ENCODE measurements around the gene MYO1E. TPM values are rescaled to one million over a fixed set of nuclear protein-coding genes. Genes with fewer than 3 reads are reported as not detected.

The MYO1E gene
- total RNA-seq, 1 donor from 2014 or later, result 192 TPM

GRCh38 chr15:59385171-59385570 lies 12.5 kb upstream of the MYO1E start:
- TF ChIP-seq, protein P1, sequence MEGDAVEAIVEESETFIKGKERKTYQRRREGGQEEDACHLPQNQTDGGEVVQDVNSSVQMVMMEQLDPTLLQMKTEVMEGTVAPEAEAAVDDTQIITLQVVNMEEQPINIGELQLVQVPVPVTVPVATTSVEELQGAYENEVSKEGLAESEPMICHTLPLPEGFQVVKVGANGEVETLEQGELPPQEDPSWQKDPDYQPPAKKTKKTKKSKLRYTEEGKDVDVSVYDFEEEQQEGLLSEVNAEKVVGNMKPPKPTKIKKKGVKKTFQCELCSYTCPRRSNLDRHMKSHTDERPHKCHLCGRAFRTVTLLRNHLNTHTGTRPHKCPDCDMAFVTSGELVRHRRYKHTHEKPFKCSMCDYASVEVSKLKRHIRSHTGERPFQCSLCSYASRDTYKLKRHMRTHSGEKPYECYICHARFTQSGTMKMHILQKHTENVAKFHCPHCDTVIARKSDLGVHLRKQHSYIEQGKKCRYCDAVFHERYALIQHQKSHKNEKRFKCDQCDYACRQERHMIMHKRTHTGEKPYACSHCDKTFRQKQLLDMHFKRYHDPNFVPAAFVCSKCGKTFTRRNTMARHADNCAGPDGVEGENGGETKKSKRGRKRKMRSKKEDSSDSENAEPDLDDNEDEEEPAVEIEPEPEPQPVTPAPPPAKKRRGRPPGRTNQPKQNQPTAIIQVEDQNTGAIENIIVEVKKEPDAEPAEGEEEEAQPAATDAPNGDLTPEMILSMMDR (IDR thresholded peaks at IDR 0.05), result no peak
- Mint-ChIP-seq H3K27ac (ENCODE audit: unreplicated experiment) (no peak overlapping the region), H3K4me1 (ENCODE audit: low read depth) (peaks cover 4% of the 10 kb centered on the region), H3K4me3 (ENCODE audit: unreplicated experiment) (no peak overlapping the region), H3K27me3 (ENCODE audit: low read depth) (no peaks in the 10 kb centered on the region), H3K9me3 (ENCODE audit: low read depth) (no peaks in the 10 kb centered on the region), H3K36me3 (ENCODE audit: low read depth) (peaks cover 4% of the 10 kb centered on the region)
- no peak for DNase-seq (ENCODE audit: low spot score)

DNA sequence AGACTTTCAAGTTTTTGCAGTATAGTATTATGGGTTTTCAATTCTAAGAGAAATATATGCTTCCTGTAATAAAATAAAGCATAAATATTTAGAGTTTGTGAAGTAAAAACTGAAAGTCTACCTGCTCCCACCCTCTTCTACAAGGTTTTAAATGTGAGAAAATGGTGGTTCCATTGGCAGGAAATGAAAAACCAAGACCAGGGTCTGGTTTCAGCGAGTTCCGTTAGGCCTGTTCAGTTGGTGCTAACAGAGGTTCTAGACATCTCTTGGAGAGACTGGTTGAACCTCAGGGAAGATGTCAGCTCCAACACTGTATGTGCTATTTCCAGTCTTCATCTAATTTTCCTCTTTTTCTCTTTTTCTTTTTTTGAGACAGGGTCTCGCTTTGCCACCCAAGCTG lies 11.8 kb upstream of the MYO1E start:
- Mint-ChIP-seq H3K27ac (ENCODE audit: unreplicated experiment) (no peak overlapping the region), H3K9me3 (ENCODE audit: low read depth) (no peaks in the 10 kb centered on the region), H3K36me3 (ENCODE audit: low read depth) (peaks cover 4% of the 10 kb centered on the region), H3K27me3 (ENCODE audit: low read depth) (no peaks in the 10 kb centered on the region), H3K4me1 (ENCODE audit: low read depth) (peaks cover 4% of the 10 kb centered on the region), H3K4me3 (ENCODE audit: unreplicated experiment) (no peak overlapping the region)
- DNase-seq (ENCODE audit: low spot score), result no peak
- TF ChIP-seq, protein P1 (IDR thresholded peaks at IDR 0.05), result no peak

GRCh38 chr15:59380902-59381610 lies 8.4 kb upstream of the MYO1E start:
- TF ChIP-seq, protein P1 (IDR thresholded peaks at IDR 0.05), result no peak
- H3K9me3 Mint-ChIP-seq (ENCODE audit: low read depth), result no peaks in the 10 kb centered on the region
- no peak for DNase-seq (ENCODE audit: low spot score)
- H3K4me1 Mint-ChIP-seq (ENCODE audit: low read depth), result no peaks in the 10 kb centered on the region
- peaks cover 4% of the 10 kb centered on the region for H3K36me3 Mint-ChIP-seq (ENCODE audit: low read depth)
- no peaks in the 10 kb centered on the region for H3K27me3 Mint-ChIP-seq (ENCODE audit: low read depth)
- H3K27ac Mint-ChIP-seq (ENCODE audit: unreplicated experiment), result no peak overlapping the region
- H3K4me3 Mint-ChIP-seq (ENCODE audit: unreplicated experiment), result no peak overlapping the region

GRCh38 chr15:59379531-59379930 lies 6.9 kb upstream of the MYO1E start:
- H3K27ac Mint-ChIP-seq (ENCODE audit: unreplicated experiment), result no peak overlapping the region
- H3K4me3 Mint-ChIP-seq (ENCODE audit: unreplicated experiment), result no peak overlapping the region
- H3K4me1 Mint-ChIP-seq (ENCODE audit: low read depth), result no peaks in the 10 kb centered on the region
- H3K9me3 Mint-ChIP-seq (ENCODE audit: low read depth), result no peaks in the 10 kb centered on the region
- peaks cover 2% of the 10 kb centered on the region for H3K36me3 Mint-ChIP-seq (ENCODE audit: low read depth)
- H3K27me3 Mint-ChIP-seq (ENCODE audit: low read depth), result no peaks in the 10 kb centered on the region
- TF ChIP-seq, protein P1 (IDR thresholded peaks at IDR 0.05), result no peak
- no peak for DNase-seq (ENCODE audit: low spot score)

DNA sequence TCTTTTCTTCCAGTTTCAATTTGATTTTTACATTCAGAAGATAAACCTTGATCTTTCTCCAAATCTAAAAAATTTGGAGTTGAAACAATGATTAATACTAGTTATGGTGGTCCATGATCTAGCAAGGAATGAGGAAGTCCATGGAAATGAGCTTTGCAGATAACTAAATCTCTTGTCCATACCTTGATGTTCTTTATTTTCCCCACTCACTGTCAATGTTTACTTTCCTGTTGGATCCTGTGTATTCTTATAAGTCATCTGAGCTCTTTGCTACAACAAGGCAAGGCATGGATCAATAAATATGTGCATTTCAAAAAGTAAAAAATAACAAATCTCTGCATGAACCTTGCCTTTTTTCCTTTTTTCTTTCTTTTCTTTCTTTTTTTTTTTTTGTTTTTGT lies 6.2 kb upstream of the MYO1E start:
- TF ChIP-seq, protein P1 (IDR thresholded peaks at IDR 0.05), result no peak
- H3K4me1 Mint-ChIP-seq (ENCODE audit: low read depth), result no peaks in the 10 kb centered on the region
- H3K4me3 Mint-ChIP-seq (ENCODE audit: unreplicated experiment), result no peak overlapping the region
- DNase-seq (ENCODE audit: low spot score), result no peak
- H3K27ac Mint-ChIP-seq (ENCODE audit: unreplicated experiment), result no peak overlapping the region
- H3K27me3 Mint-ChIP-seq (ENCODE audit: low read depth), result no peaks in the 10 kb centered on the region
- no peaks in the 10 kb centered on the region for H3K9me3 Mint-ChIP-seq (ENCODE audit: low read depth)
- peaks cover 2% of the 10 kb centered on the region for H3K36me3 Mint-ChIP-seq (ENCODE audit: low read depth)

All from chondrocyte (in vitro differentiated cells).